ENCODE data around the gene MEGF6. TPM values are rescaled to one million over a fixed set of nuclear protein-coding genes. Genes with fewer than 3 reads are reported as not detected.

The MEGF6 gene
- total RNA-seq, 1 donor: 2.2 TPM

- DNase-seq (ENCODE audit: low read depth): no peak
- no peak for TF ChIP-seq CTCF (IDR thresholded peaks at IDR 0.05; ENCODE audit: insufficient read depth, low read depth, low read length)
- no peak overlapping the region for H3K4me3 ChIP-seq (ENCODE audit: low read depth, low read length)
These were observed 91.9 kb downstream of the MEGF6 start for GRCh38 chr1:3519301-3519885.

- DNase-seq (ENCODE audit: low read depth): no peak
- TF ChIP-seq CTCF (IDR thresholded peaks at IDR 0.05; ENCODE audit: insufficient read depth, low read depth, low read length): no peak
- no peak overlapping the region for H3K4me3 ChIP-seq (ENCODE audit: low read depth, low read length)
These were observed 92.6 kb downstream of the MEGF6 start for GRCh38 chr1:3518756-3519155.

- DNase-seq (ENCODE audit: low read depth): no peak
- H3K4me3 ChIP-seq (ENCODE audit: low read depth, low read length): no peak overlapping the region
- peak; percentile 28 for TF ChIP-seq CTCF (IDR thresholded peaks at IDR 0.05; ENCODE audit: insufficient read depth, low read depth, low read length)
These were observed 93.1 kb downstream of the MEGF6 start for GRCh38 chr1:3518256-3518655.

- TF ChIP-seq CTCF (IDR thresholded peaks at IDR 0.05; ENCODE audit: insufficient read depth, low read depth, low read length): no peak
- DNase-seq (ENCODE audit: low read depth): no peak
- no peak overlapping the region for H3K4me3 ChIP-seq (ENCODE audit: low read depth, low read length)
These were observed 94.2 kb downstream of the MEGF6 start for GRCh38 chr1:3516911-3517675.

GRCh38 chr1:3516481-3516869 lies 94.8 kb downstream of the MEGF6 start:
- no peak overlapping the region for H3K4me3 ChIP-seq (ENCODE audit: low read depth, low read length)
- TF ChIP-seq CTCF (IDR thresholded peaks at IDR 0.05; ENCODE audit: insufficient read depth, low read depth, low read length): no peak

GRCh38 chr1:3515774-3516480 lies 95.4 kb downstream of the MEGF6 start:
- DNase-seq (ENCODE audit: low read depth): no peak
- H3K4me3 ChIP-seq (ENCODE audit: low read depth, low read length): no peak overlapping the region
- TF ChIP-seq CTCF (IDR thresholded peaks at IDR 0.05; ENCODE audit: insufficient read depth, low read depth, low read length): no peak

More at GRCh38 chr1:3516481-3516869, 94.8 kb downstream of the MEGF6 start:
- DNase-seq (ENCODE audit: low read depth): no peak
